GM12874 (cell line): ENCODE data around the gene DEF6.

ENCODE experiments used
- CTCF ChIP-seq: IDR thresholded peaks from 2 replicates; pipeline ENCODE4 v1.5.1; 2011; ENCODE audit warnings: low read depth, mild to moderate bottlenecking, control low read depth, low read length, moderate library complexity; ENCODE audit not compliant: insufficient read depth

The DEF6 gene

GRCh38 chr6:35312807-35313206 is 15.2 kb downstream of the DEF6 start:
- TF ChIP-seq CTCF: no peak

GRCh38 chr6:35317483-35318195 is 20.0 kb downstream of the DEF6 start:
- no peak for TF ChIP-seq CTCF

GRCh38 chr6:35318196-35319171 is 20.9 kb downstream of the DEF6 start:
- TF ChIP-seq CTCF: no peak

GRCh38 chr6:35319346-35320030 is 21.9 kb downstream of the DEF6 start:
- TF ChIP-seq CTCF: no peak

GRCh38 chr6:35320031-35320410 is 22.4 kb downstream of the DEF6 start:
- TF ChIP-seq CTCF: no peak

- no peak for TF ChIP-seq CTCF
Observed at GRCh38 chr6:35321091-35321490, 23.5 kb downstream of the DEF6 start.
